ENCODE results near the gene TRIM58.

DNA sequence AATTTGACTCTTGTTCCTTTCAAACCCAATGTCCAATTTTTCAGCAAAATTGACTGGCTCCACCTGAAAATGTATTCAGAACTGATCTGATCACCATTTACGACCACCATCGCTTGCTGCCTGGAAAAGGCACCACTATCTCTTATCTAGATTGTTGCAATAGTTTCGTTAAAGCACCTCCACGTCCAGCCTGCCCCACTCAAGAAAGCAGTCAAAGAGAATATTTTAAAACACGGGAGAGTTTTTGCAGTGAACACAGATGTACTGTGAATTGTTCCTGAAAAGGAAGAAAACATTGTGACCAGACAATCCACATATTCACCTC is 11.3 kb upstream of the TRIM58 start:
- TF ChIP-seq POLR2A (IDR thresholded peaks at IDR 0.05; ENCODE audit: low read depth, low read length): no peak
- no peak for TF ChIP-seq PAX5 (IDR thresholded peaks at IDR 0.05; ENCODE audit: insufficient read depth, low read length, severe bottlenecking)
- TF ChIP-seq POLR2AphosphoS5 (IDR thresholded peaks at IDR 0.05; ENCODE audit: low read depth, low read length): no peak

All from GM12891 (cell line).